Kidney glomerular epithelial cell (primary cell): ENCODE results near the gene PAM16.
"Not testable (repeated sequence)": the region's sequence is repeated elsewhere in the genome, so short reads cannot be mapped to it uniquely, and the experiment has no call there.

Source experiments
- DNase-seq: peaks from one replicate; lab custom pipeline; 2025; lab: John Stamatoyannopoulos, UW

Gene PAM16

DNA sequence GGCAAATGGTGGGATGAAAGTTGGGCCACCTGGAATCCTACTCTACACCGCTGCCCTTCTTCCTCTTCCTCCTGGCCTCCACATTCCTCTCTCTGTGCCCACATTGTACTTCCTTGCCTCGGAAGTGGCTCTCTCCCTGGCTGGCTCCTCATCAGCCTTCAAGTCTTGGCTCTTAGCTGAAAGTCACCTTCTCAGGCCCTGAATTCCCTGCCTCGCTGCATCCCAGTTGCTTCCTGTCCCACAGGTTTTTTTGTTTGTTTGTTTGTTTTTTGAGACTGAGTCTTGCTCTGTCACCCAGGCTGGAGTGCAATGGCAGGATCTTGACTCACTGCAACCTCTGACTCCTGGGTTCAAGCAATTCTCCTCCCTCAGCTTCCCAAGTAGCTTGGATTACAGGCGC, 2.6 kb upstream of the PAM16 start:
- no peak for DNase-seq

- DNase-seq: no peak
Measured at GRCh38 chr16:4352843-4353242, 1.7 kb upstream of the PAM16 start.

GRCh38 chr16:4351880-4352279, 759 bp upstream of the PAM16 start:
- DNase-seq: no peak

- no peak for DNase-seq
Measured at GRCh38 chr16:4350365-4350786, 745 bp downstream of the PAM16 start.

GRCh38 chr16:4349332-4349731, 1.8 kb downstream of the PAM16 start:
- no peak for DNase-seq

- no peak for DNase-seq
Measured at GRCh38 chr16:4347765-4348509, 3.2 kb downstream of the PAM16 start.

- no peak for DNase-seq
Measured at GRCh38 chr16:4347010-4347409, 4.1 kb downstream of the PAM16 start.

- DNase-seq: no peak
Measured at GRCh38 chr16:4345836-4346781, 5.0 kb downstream of the PAM16 start.

DNA sequence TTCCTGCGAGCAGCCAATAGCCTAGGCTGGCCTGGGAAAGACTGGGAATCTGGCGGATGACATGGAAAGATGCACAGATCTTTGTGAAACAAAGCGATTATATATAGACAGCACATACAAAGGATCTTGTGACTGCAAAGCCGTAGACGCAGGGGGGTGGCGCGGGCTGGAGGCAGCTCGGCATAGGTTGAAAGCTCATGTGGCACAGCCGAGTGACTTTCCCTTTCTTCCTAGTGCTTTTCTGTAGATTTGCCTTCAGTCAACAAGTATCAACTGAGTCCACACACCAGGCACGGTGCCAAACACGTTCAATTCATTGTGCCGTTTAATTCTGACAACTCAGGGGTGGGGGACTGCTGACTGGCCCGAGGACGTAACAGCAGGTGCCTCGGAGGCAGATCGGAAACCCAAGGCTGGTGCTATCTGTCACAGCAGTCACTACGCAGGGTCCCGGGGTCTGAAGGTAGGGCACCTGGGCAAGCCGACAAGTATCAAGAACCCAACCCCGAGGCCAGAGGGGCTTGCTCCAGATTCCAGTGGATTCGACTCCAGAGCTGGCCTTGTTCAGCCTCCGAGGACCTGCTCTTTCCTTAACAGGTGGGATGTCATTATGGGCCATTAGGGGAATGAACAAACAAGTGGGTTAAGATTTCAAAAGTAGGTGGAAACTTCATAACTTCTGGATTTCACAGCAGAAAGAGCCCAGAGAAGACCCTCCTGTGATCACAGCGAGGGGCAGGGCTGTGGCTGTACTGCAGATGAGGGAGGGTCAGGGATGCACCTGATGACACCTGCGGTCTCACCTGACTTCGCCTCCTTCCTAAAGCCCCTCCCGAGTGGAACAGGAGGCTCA, 5.9 kb downstream of the PAM16 start:
- no peak for DNase-seq

DNA sequence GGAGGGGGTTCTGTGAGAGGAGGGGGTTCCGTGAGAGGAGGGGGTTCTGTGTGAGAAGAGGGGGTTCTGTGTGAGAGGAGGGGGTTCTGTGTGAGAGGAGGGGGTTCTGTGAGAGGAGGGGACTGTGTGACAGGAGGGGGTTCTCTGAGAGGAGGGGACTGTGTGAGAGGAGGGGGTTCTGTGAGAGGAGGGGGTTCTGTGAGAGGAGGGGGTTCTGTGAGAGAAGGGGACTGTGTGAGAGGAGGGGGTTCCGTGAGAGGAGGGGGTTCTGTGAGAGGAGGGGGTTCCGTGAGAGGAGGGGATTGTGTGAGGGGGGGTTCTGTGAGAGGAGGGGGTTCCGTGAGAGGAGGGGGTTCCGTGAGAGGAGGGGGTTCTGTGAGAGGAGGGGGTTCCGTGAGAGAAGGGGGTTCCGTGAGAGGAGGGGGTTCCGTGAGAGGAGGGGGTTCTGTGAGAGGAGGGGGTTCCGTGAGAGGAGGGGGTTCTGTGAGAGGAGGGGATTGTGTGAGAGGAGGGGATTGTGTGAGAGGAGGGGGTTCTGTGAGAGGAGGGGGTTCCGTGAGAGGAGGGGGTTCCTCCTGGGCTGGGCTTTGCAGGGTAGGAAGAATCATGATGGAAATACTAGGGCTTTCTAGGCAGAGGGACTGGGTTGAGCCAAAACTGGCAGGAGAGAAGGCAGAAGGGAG, 6.7 kb downstream of the PAM16 start:
- not testable (repeated sequence) for DNase-seq

DNA sequence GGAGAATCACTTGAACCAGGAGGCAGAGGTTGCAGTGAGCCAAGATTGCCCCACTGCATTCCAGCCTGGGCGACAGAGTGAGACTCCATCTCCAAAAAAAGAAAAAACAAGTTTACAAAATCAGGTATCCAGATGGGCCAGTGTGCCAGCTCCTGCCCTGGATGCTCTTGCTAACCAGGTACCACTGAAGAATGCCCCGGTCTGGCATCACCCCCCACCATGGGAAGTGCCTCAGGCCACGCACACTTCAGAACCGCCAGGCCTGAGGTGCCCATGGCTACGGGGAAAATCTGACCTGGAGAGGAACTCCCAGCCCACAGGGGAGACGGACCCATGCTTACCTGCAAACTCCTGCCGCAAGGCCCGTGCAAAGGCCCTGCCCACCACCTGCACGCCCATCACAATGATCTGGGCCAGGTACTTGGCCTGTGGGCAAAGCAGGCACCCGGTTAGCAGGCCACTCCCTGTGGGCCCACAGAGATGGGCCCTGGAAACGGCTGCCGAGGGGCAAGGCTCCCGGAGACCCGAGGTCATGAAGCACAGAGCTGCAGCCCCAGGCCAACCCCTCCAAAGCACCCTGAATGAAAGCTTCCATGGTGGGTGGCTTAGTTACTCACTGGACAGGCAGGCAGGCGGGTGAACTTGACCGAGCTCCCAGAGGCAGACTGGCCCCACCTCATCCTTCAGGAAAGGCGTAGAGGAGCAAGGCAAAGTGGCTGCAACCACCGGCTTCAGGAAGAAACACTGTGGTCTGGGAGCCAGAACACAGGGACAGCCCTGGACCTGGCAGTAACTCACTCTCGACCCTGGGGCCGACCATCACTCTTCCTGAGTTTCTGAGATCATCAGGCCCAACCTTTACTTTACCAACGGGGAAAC, 8.0 kb downstream of the PAM16 start:
- DNase-seq: no peak

DNA sequence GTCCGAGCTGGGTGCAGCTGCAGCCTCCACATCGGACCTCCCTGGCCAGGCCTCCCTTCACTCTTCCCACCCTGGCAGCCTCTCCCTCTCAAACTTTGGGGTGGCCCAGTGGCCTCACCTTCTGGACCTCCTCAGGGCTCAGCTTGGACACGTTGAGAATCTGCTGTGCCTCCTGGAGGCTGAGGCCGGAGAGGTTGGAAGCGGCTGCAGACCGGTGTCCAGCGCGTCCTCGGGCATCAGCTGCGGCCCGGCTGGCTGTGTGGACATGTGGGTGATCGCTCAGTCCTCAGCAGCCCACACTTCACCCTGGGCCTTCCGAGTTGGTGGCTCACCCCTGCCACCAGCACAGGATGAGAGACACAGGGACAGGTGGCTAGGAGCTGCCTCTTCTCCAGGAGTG, 9.9 kb downstream of the PAM16 start:
- no peak for DNase-seq

GRCh38 chr16:4340443-4340842, 10.7 kb downstream of the PAM16 start:
- DNase-seq: no peak

GRCh38 chr16:4339909-4340308, 11.2 kb downstream of the PAM16 start:
- no peak for DNase-seq

- DNase-seq: no peak
Measured at GRCh38 chr16:4339455-4339854, 11.7 kb downstream of the PAM16 start.

DNA sequence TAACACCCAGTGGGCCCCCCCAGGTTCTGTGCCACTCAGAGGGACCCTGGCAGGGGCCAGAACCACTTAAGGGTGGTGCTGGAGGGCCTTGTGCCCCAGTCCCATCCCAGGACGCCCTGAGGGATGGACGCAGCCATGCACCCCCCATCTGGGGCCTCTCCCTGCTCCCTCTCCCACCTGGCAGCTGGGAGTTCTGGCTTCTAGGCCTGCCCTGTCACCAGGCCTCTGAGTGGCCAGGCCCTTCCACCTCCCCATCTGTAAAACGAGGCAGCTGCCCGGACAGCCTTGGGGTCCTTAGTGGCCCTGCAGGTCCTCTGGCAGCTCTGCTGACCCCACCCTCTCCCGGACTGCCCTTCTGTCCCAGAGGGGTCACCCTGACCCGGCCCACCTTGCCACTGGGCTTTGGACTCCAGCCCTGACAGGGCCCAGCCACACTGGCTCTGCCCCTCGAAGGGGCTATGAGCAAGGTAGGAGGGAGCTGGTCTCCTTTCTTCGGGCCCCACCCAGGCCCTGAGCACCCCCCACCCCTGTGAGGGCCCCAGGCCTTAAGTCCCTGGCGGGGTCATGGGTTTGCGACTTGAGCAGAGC, 12.3 kb downstream of the PAM16 start:
- DNase-seq: no peak

DNA sequence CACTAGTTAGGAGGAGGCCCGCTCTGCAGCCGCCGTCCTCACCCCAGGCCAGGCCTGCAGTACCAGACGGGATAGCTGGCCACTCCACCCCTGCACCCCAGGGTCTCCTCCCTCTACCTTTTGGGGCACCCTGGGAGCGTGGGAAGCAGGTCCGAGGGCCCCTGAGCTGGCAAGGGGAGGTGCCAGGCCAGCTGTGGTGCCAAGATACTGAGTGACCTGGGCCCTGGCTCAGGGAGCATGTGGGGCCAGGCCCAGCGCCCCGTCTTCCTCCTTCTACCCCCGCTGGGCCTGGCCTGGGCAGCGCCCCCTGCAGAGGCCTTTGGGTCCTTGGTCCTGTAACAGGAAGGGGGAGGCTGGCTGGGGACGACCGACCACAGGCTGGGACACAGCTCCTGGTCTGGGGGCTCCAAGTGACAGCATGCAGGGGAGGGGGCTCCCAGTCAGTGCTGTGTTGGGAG, 13.0 kb downstream of the PAM16 start:
- DNase-seq: no peak

- no peak for DNase-seq
Measured at GRCh38 chr16:4337540-4338088, 13.5 kb downstream of the PAM16 start.

DNA sequence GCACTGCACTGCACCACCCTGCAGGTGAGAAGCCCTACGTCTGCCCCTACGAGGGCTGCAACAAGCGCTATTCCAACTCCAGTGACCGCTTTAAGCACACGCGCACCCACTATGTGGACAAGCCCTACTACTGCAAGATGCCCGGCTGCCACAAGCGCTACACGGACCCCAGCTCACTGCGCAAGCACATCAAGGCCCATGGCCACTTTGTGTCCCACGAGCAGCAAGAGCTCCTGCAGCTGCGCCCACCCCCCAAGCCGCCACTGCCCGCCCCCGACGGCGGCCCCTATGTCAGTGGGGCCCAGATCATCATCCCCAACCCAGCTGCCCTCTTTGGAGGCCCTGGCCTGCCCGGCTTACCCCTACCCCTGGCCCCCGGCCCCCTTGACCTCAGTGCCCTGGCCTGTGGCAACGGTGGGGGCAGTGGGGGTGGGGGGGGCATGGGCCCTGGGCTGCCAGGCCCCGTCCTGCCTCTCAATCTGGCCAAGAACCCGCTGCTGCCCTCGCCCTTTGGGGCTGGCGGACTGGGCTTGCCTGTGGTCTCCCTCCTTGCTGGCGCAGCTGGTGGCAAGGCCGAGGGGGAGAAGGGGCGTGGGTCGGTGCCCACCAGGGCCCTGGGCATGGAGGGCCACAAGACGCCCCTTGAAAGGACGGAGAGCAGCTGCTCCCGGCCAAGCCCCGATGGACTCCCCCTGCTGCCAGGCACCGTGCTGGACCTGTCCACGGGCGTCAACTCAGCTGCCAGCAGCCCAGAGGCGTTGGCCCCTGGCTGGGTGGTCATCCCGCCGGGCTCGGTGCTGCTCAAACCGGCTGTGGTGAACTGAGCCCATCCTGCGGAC, 14.2 kb downstream of the PAM16 start:
- no peak for DNase-seq
